Heart left ventricle (tissue), 16 donors: ENCODE results near the gene KCNE5. TPM values are rescaled to one million over a fixed set of nuclear protein-coding genes. Genes with fewer than 3 reads are reported as not detected.
"Not testable (repeated sequence)": the region's sequence is repeated elsewhere in the genome, so short reads cannot be mapped to it uniquely, and the experiment has no call there.

Experiments used
- ATAC-seq, 4 donors: fragments of 200-7000 bp; cut with Tn5 transposase; one replicate each; pipeline ENCODE4 v1.9.1; 2020 to 2022; ENCODE audit warnings: moderate library complexity in 4 of 4, mild to moderate bottlenecking in 3 of 4, moderate number of reproducible peaks in 1 of 4
- DNase-seq, 5 donors: peaks; one replicate each; pipeline ENCODE4 v3.0.0-alpha.2; 2020
- H3K27ac ChIP-seq, 12 donors: fragments of 200-600 bp; sonication (generic) in 4 of 12; one replicate each; pipeline versions ENCODE4 v1.5.0 to v1.8.0; 2016 to 2022; ENCODE audit warnings: mild to moderate bottlenecking in 2 of 12
- H3K27me3 ChIP-seq, 9 donors: fragments of 200-600 bp; sonication (generic) in 2 of 9; one replicate each; pipeline versions ENCODE4 v1.5.1 to v1.8.0; 2016 to 2022; ENCODE audit warnings: mild to moderate bottlenecking in 3 of 9
- H3K36me3 ChIP-seq, 9 donors: fragments of 200-600 bp; sonication (generic) in 2 of 9; one replicate each; pipeline versions ENCODE4 v1.5.0 to v1.8.0; 2018 to 2022; ENCODE audit warnings: mild to moderate bottlenecking in 2 of 9
- H3K4me1 ChIP-seq, 12 donors: fragments of 200-600 bp; sonication (generic) in 4 of 12; one replicate each; pipeline versions ENCODE4 v1.5.0 to v1.8.0; 2016 to 2022; ENCODE audit warnings: mild to moderate bottlenecking in 3 of 12
- H3K4me3 ChIP-seq, 12 donors: fragments of 200-600 bp; sonication (generic) in 4 of 12; one replicate each; pipeline versions ENCODE4 v1.5.0 to v1.8.0; 2017 to 2022; ENCODE audit warnings: mild to moderate bottlenecking in 9 of 12, moderate library complexity in 4 of 12
- H3K9me3 ChIP-seq, 12 donors: fragments of 200-600 bp; sonication (generic) in 4 of 12; one replicate each; pipeline versions ENCODE4 v1.5.0 to v1.8.0; 2016 to 2022; ENCODE audit warnings: mild to moderate bottlenecking in 1 of 12
- CTCF ChIP-seq, 12 donors: fragments of 200-600 bp; sonication (generic) in 4 of 12; IDR thresholded peaks; one replicate each; pipeline versions ENCODE4 v1.5.0 to v1.8.0; 2018 to 2022; ENCODE audit warnings: antibody characterized with exemption in 12 of 12, mild to moderate bottlenecking in 5 of 12
- POLR2A ChIP-seq, 2 donors: fragments of 450-650 bp; IDR thresholded peaks; one replicate each; pipeline ENCODE4 v1.6.1; 2017; ENCODE audit warnings: antibody characterized with exemption in 2 of 2, mild to moderate bottlenecking in 2 of 2, moderate library complexity in 2 of 2
- WGBS, 4 donors: extraction: QIAGEN DNeasy Blood & Tissue Kit in 2 of 4; methylation state at CpG; one replicate each; pipeline versions ENCODE4 v1.1.5 to v1.1.7; 2013 to 2018; 5-methylcytosine and 5-hydroxymethylcytosine counted together
- intact Hi-C, 10 donors: fragments of 100-400 bp; cut with DNase I; formaldehyde crosslinking; loops; one replicate each; pipeline versions ENCODE4 v1.11.1 to v1.14.2; 2022
- long read RNA-seq, 3 donors: library from polyadenylated mRNA; unstranded; transcript quantifications; one replicate each; pipeline ENCODE4 v2.0.0, GENCODE V29; 2020 to 2021
- polyA plus RNA-seq, 2 donors: library from polyadenylated mRNA; stranded (reverse); fragments of 200-250 nt; gene quantifications; one replicate each; pipeline ENCODE4 v1.2.3, GENCODE V29; 2013
- total RNA-seq, 9 donors: library from RNA; depleted of rRNA in 2 of 9; stranded (reverse); fragments of >200 nt in 2 of 9; fragmentation: NEBNext Ultra II Directional in 3 of 9; extraction: Animal tissue kit (Norgen Biotek cat#: 25700) in 3 of 9; gene quantifications; one replicate each; pipeline versions ENCODE4 v1.1.0 to v1.2.4, GENCODE V29; 2016 to 2023
- donor health status: ischemic (EF 13 %, LVEDD 7.1; RV severe dilation, severe dysfunction).
- donor health status: healthy with polysubstance abuse.
- donor health status: DM: no; HTN: yes; CAD: no.
- donor health status: DM: no; HTN: no; CAD: no.
- donor health status: ischemic (EF 25% LVEDD 6.9; RV normal size, moderate dysfunction).
- donor health status: ischemic (EF 25% LVEDD 5.7; RV mildly dilated, moderate dysfunction).
- donor health status: healthy.
- donor health status: DM: yes; HTN: yes; CAD: no.
- donor health status: ischemic (EF 35%, LVEDD 5.7; RV mildly dilated, moderate dysfunction).
- donor health status: nonischemic (EF 11% LVEDD 7.7; RV severe dilation, severe dysfunction).
- donor health status: DM: yes; HTN: yes; CAD: no.
- donor health status: PGD.
- donor health status: ischemic (EF 29% LVEDD 5.4; RV normal size, mild dysfunction).
- donor health status: nonischemic (EF 23%, LVEDD 6.1; RV moderate dilation, normal function).

Gene KCNE5, protein sequence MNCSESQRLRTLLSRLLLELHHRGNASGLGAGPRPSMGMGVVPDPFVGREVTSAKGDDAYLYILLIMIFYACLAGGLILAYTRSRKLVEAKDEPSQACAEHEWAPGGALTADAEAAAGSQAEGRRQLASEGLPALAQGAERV
- total RNA-seq = under 1 TPM in 8 of 9 donors, not detected in 1; 0.18 to 0.61 (median 0.27) TPM
- polyA plus RNA-seq = under 1 TPM; 0.11 to 0.39 TPM
- long read RNA-seq, donor 1 = 0 reads
- long read RNA-seq, donor 2 = 0 reads
- long read RNA-seq, donor 3 = 0 reads

GRCh38 chrX:109624641-109625616, at the start of gene KCNE5:
TSS of gene KCNE5 (minus strand) at chrX:109625172. CDS start at chrX:109625020, 152 bp downstream.
- H3K9me3 ChIP-seq = no peaks in the 10 kb centered on the region
- no peak for TF ChIP-seq POLR2A (IDR thresholded peaks at IDR 0.05)
- TF ChIP-seq CTCF (IDR thresholded peaks at IDR 0.05) = no peak
- peak in 2 of 4 donors; percentile 15 to 25 for ATAC-seq
- peak in 2 of 5 donors; percentile 7 to 25 for DNase-seq
- peaks cover 0 to 15% (median 0%) of the 10 kb centered on the region in 9 donors for H3K27me3 ChIP-seq
- 32 to 52% (median 40%) methylated on average over 54 to 79 of the region's 79 CpGs for WGBS, 4 donors
- no peaks in the 10 kb centered on the region for H3K36me3 ChIP-seq
- peaks cover 0 to 9% (median 0%) of the 10 kb centered on the region in 12 donors for H3K4me1 ChIP-seq
- H3K4me3 ChIP-seq = peak within 1 kb of the TSS in 9 of 12 donors; percentile 5 to 45 (median 36)
- no peak within 1 kb of the TSS for H3K27ac ChIP-seq
- intact Hi-C loops = loop anchor here in 2 of 10 donors (5.0 kb wide), 1 partner anchor 88 kb away; the partner anchor contains the start of gene NXT2 (in 2 of the 2)

- Histone ChIP-seq H3K9me3 (no peaks in the 10 kb centered on the region), H3K36me3 (peaks cover 0 to 65% (median 47%) of the 10 kb centered on the region in 9 donors), H3K4me1 (peaks cover 0 to 4% (median 0%) of the 10 kb centered on the region in 12 donors), H3K27me3 (peaks cover 0 to 17% (median 0%) of the 10 kb centered on the region in 9 donors), H3K4me3 (no peak overlapping the region), H3K27ac (no peak overlapping the region)
- ATAC-seq = peak; percentile 73 to 92 (median 87)
- intact Hi-C loops = no loop called here
- DNase-seq = no peak
- TF ChIP-seq POLR2A (IDR thresholded peaks at IDR 0.05) = no peak
- no peak for TF ChIP-seq CTCF (IDR thresholded peaks at IDR 0.05)
These were observed 47.3 kb upstream of the KCNE5 start for GRCh38 chrX:109672239-109672638.

DNA sequence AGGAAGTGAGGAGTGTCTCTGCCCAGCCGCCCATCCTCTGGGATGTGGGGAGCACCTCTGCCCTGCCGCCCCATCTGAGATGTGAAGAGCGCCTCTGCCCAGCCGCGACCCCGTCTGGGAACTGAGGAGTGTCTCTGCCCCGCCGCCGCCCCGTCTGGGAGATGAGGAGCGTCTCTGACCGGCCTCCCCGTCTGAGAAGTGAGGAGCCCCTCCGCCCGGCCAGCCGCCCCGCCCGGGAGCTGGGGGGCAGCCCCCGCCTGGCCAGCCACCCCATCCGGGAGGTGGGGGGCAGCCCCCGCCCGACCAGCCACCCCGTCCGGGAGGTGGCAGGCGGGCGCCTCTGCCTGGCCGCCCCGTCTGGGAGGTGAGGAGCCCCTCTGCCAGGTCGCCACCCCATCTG, 46.2 kb upstream of the KCNE5 start:
- WGBS, 4 donors = 96 to 98% (median 98%) methylated on average over 4 to 29 of the region's 29 CpGs
- H3K9me3 ChIP-seq, H3K4me1 ChIP-seq, H3K4me3 ChIP-seq, intact Hi-C loops, ATAC-seq, H3K27ac ChIP-seq: not testable (repeated sequence)
- Histone ChIP-seq H3K27me3 (peaks cover 0 to 17% (median 0%) of the 10 kb centered on the region in 9 donors), H3K36me3 (peaks cover 0 to 65% (median 50%) of the 10 kb centered on the region in 9 donors)
- DNase-seq = peak in 1 of 5 donors; percentile 8

- peaks cover 0 to 71% (median 46%) of the 10 kb centered on the region in 9 donors for H3K36me3 ChIP-seq
- DNase-seq = no peak
- WGBS, 4 donors = 91 to 93% (median 92%) methylated on average over 5 of the region's 5 CpGs
- peaks cover 0 to 4% (median 0%) of the 10 kb centered on the region in 12 donors for H3K4me1 ChIP-seq
- ATAC-seq = no peak
- no peak overlapping the region for H3K27ac ChIP-seq
- TF ChIP-seq CTCF (IDR thresholded peaks at IDR 0.05) = no peak
- TF ChIP-seq POLR2A (IDR thresholded peaks at IDR 0.05) = no peak
- no peaks in the 10 kb centered on the region for H3K9me3 ChIP-seq
- H3K4me3 ChIP-seq = no peak overlapping the region
- peaks cover 0 to 6% (median 0%) of the 10 kb centered on the region in 9 donors for H3K27me3 ChIP-seq
- intact Hi-C loops = no loop called here
These were observed 43.0 kb upstream of the KCNE5 start for GRCh38 chrX:109667986-109668385.
